Fibroblast of peridontal ligament (primary cell): ENCODE results near the gene ISCU.
"Not testable (repeated sequence)": the region's sequence is repeated elsewhere in the genome, so short reads cannot be mapped to it uniquely, and the experiment has no call there.

Experiments used
- DNase-seq: peaks from one replicate; pipeline ENCODE4 v3.0.0-alpha.2; 2010; ENCODE audit errors: extremely low read depth

The ISCU gene

GRCh38 chr12:108570743-108571608 is 8.6 kb downstream of the ISCU start:
- DNase-seq, result peak; percentile 85

- DNase-seq, result no peak
Measured at GRCh38 chr12:108571609-108572165, 9.3 kb downstream of the ISCU start.

GRCh38 chr12:108572166-108572790 is 9.9 kb downstream of the ISCU start:
- DNase-seq, result no peak

- no peak for DNase-seq
Measured at GRCh38 chr12:108573317-108573716, 10.9 kb downstream of the ISCU start.

- DNase-seq, result not testable (repeated sequence)
Measured at GRCh38 chr12:108574276-108574675, 11.9 kb downstream of the ISCU start.

GRCh38 chr12:108575199-108575912 is 13.0 kb downstream of the ISCU start:
- peak; percentile 50 for DNase-seq

GRCh38 chr12:108576660-108577234 is 14.4 kb downstream of the ISCU start:
- DNase-seq, result no peak

- no peak for DNase-seq
Measured at GRCh38 chr12:108577458-108577857, 15.1 kb downstream of the ISCU start.

- DNase-seq, result no peak
Measured at GRCh38 chr12:108578264-108578663, 15.9 kb downstream of the ISCU start.

- DNase-seq, result no peak
Measured at GRCh38 chr12:108578813-108579212, 16.4 kb downstream of the ISCU start.

GRCh38 chr12:108580531-108580930 is 18.1 kb downstream of the ISCU start:
- DNase-seq, result no peak

GRCh38 chr12:108581311-108582227 is 19.2 kb downstream of the ISCU start:
- no peak for DNase-seq

GRCh38 chr12:108582509-108582908 is 20.1 kb downstream of the ISCU start:
- DNase-seq, result no peak

GRCh38 chr12:108582978-108583770 is 20.8 kb downstream of the ISCU start:
- no peak for DNase-seq

GRCh38 chr12:108583991-108584390 is 21.6 kb downstream of the ISCU start:
- no peak for DNase-seq

GRCh38 chr12:108584456-108585065 is 22.2 kb downstream of the ISCU start:
- no peak for DNase-seq

GRCh38 chr12:108585864-108586263 is 23.5 kb downstream of the ISCU start:
- DNase-seq, result no peak

GRCh38 chr12:108586306-108586705 is 23.9 kb downstream of the ISCU start:
- DNase-seq, result no peak

GRCh38 chr12:108587826-108588225 is 25.4 kb downstream of the ISCU start:
- DNase-seq, result no peak
